Fibroblast of pulmonary artery (primary cell): ENCODE data around the gene CLDN4.
A peak's percentile ranks its signal among the peaks of the same experiment; 100 is the strongest.

ENCODE experiments used
- DNase-seq: peaks from one replicate; pipeline ENCODE4 v3.0.0-alpha.2; 2010; ENCODE audit warnings: low read depth
- H3K4me3 ChIP-seq: replicated peaks from 2 replicates; pipeline ENCODE4 v1.5.1; 2011; ENCODE audit warnings: low read depth, mild to moderate bottlenecking, control low read depth, low read length, moderate library complexity
- TF ChIP-seq, protein P1 (sequence below): IDR thresholded peaks from 2 replicates; pipeline ENCODE4 v1.5.1; 2011; ENCODE audit warnings: mild to moderate bottlenecking, control low read depth, low read length, inconsistent platforms; ENCODE audit errors: missing control alignments

Gene CLDN4

DNA sequence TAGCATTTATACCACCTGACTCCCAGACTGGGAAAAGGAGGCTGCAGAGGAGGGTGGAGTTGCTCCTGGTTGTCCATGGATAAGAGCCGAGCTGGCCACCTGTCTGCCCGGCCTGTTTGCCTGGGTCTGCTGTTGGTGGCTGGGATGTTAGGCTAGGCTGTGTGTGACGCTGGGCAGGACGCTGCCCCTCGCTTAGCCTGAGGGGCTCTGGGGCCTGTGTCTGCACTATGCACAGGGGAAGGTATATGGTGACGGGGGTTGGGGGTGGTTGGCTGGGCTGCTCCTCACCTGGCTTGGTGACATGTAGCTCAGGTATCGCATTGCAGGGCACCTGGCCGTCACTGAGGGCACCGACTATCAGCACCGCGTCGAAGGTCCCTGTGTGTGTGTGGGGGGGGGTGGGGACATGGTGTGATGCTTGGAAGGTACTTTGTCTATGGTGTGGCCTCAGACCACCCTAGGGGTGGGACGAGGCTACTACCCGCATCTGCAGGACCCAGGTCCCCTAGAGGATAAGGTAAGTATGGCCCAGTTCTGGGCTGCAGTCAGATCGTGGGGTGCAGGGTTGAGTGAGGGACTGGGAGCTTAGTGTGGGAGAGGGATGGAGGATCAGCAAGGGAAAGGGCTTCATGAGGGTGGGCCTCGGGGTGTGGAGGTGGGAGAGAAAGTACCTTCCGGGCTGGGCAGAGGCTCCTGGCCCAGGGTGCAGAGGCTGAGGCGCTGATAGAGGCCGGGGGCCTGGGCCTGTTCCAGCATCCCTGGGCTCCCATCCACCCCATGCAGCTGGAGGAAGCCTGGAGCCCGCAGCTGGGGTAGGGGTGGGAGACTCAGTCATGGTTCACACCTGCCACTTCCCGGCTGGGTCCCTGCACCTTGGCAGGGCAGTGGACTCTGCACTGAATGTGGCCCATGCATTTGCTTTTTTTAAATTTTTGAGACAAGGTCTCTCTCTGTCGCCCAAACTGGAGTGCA lies 9.2 kb downstream of the CLDN4 start:
- DNase-seq: no peak
- TF ChIP-seq, protein P1, sequence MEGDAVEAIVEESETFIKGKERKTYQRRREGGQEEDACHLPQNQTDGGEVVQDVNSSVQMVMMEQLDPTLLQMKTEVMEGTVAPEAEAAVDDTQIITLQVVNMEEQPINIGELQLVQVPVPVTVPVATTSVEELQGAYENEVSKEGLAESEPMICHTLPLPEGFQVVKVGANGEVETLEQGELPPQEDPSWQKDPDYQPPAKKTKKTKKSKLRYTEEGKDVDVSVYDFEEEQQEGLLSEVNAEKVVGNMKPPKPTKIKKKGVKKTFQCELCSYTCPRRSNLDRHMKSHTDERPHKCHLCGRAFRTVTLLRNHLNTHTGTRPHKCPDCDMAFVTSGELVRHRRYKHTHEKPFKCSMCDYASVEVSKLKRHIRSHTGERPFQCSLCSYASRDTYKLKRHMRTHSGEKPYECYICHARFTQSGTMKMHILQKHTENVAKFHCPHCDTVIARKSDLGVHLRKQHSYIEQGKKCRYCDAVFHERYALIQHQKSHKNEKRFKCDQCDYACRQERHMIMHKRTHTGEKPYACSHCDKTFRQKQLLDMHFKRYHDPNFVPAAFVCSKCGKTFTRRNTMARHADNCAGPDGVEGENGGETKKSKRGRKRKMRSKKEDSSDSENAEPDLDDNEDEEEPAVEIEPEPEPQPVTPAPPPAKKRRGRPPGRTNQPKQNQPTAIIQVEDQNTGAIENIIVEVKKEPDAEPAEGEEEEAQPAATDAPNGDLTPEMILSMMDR: no peak
- H3K4me3 ChIP-seq: no peak overlapping the region

GRCh38 chr7:73840715-73841379 lies 10.1 kb downstream of the CLDN4 start:
- H3K4me3 ChIP-seq: no peak overlapping the region
- no peak for DNase-seq
- TF ChIP-seq, protein P1: no peak

GRCh38 chr7:73841689-73842066 lies 10.9 kb downstream of the CLDN4 start:
- TF ChIP-seq, protein P1: no peak
- H3K4me3 ChIP-seq: peak overlapping the region; percentile 68
- no peak for DNase-seq

GRCh38 chr7:73842067-73842976 lies 11.5 kb downstream of the CLDN4 start, which contains the start of gene METTL27:
METTL27 (minus strand) TSS chr7:73842516; CDS start chr7:73842140, 376 bp downstream.
- TF ChIP-seq, protein P1: no peak
- H3K4me3 ChIP-seq: peak within 1 kb of the TSS; percentile 68
- peak; percentile 92 for DNase-seq

DNA sequence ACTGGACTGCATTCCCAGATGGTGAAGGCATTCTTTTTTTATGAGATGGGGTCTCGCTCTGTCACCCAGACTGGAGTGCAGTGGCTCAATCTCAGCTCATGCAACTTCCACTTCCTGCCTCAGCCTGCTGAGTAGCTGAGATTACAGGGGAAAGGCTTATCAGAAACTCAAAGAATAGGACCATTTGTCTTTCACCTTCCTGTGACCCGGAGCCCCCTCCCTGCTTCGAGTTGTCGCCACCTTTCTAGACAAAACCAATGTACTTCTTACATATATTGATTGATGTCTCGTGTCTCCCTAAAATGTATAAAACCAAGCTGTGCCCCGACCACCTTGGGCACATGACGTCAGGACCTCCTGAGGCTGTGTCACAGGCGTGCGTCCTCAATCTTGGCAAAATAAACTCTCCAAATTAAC lies 13.3 kb downstream of the CLDN4 start:
- no peak overlapping the region for H3K4me3 ChIP-seq
- DNase-seq: no peak

More for the DNA sequence above, 13.3 kb downstream of the CLDN4 start:
- TF ChIP-seq, protein P1: no peak
